ENCODE data around the gene ZNF664.

The ZNF664 gene

DNA sequence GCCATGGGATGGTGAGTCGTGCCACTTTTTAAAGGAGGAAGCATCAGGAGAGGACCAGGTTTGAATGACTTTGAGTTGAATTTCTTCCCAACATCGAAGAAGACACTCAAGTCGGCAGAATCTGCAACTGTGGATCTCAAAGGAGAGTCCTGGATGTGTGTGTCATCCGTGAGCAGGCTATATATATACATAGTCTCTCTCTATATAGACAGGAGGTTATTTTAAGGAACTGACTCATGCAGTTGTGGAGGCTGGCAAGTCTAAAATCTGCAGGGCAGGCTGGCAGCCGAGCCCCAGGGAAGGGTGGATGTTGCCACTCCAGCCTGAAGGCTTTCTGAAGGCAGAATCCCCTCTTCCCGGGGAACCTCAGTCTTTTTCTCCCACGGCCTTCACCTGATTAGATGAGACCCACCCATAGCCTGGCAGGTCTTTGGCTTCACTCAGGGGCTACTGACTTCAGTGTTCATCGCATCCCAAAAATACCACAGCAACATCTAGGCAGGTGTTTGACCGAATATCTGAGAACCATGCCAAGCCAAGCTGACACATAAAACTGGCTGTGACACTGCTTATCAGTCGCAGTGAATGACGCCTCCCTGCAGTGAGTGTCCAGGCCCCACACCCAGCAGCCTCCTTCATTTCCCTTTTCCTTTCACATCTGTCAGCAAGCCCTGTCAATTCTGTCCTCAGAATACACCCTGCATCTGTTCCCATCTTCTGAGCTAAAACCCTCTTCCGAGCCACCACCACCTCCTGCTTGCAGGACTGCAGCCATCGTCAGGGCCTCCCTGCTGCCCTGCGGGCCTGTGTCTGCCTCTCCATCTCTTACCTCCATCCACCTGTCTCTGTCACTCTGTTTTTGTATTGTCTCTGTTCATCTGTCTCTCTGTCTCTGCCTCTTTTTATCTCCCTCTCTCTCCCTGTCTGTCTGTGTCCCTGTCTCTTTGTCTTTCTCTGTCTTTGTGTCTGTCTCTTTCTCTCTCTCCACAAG lies 54.0 kb downstream of the ZNF664 start:
- Mint-ChIP-seq H3K27me3 (ENCODE audit: low read depth) (peaks cover 3% of the 10 kb centered on the region), H3K4me1 (peaks cover 24% of the 10 kb centered on the region), H3K36me3 (ENCODE audit: low read depth) (peaks cover 3% of the 10 kb centered on the region), H3K27ac (peak overlapping the region in 1 of 3 experiments; percentile 31), H3K9me3 (no peaks in the 10 kb centered on the region), H3K4me3 (no peak overlapping the region)
- no peak for TF ChIP-seq CTCF (IDR thresholded peaks at IDR 0.05; ENCODE audit: unreplicated experiment in 3 of 3)

DNA sequence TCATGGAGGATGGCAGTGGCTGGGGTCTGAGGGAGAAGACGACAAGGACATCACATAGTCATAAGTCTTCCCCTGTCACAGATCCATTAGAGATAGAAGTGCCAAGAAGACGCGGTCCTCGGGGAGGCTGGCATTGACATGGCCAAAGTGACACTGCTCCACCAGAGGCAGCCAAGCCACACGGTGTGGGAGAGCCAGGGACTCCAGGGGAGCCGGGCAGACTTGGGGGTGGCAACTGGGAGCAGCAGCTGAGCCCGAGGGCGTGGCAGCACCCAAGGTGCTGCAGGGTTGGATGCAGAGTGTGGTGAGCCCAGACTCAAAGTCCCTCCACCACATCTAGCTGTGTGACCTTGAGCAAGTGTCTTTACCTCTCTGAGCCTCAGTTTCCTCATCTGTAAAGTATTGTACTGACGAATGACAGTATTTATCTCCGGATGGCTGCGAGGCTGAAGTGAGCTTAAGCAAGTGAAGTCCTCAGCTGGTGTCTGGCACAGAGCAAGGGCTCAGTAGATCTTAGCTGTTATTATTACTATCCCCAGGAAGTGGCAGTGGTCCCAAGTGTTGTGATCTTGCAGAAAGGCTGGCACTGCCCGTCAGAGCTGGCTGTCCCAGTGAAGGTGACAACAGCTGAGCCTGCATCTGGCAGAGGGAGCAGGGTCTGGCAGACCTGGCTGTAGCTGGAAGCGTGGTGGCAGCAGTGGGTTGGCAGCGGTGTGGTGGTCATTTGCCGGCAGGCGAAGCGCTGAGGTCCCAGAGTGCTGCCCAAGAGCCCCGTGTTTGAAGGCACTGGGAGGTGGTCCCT lies 54.9 kb downstream of the ZNF664 start:
- TF ChIP-seq CTCF (IDR thresholded peaks at IDR 0.05; ENCODE audit: unreplicated experiment in 3 of 3), result no peak

DNA sequence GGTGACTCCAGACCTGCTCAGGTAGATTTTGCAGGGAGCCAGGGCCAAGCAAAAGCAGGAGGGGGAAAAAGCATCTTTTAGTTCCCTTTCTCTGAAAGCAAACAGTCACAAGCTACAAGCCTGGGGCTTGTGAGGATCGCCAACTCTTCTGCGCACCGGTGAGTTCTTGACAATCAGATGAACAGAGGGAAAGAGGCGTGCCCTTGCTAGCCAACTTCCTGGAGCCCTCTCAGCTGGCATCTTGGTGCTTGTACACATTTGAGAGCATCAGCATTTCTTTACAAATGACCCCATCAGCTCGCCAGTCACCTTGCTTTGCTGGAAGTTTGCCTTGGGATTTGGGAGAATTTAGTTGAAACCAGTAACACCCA lies 55.5 kb downstream of the ZNF664 start:
- H3K36me3 Mint-ChIP-seq (ENCODE audit: low read depth), result peaks cover 3% of the 10 kb centered on the region
- H3K4me1 Mint-ChIP-seq, result peaks cover 24% of the 10 kb centered on the region
- H3K4me3 Mint-ChIP-seq, result no peak overlapping the region
- no peaks in the 10 kb centered on the region for H3K9me3 Mint-ChIP-seq
- H3K27ac Mint-ChIP-seq, result no peak overlapping the region
- peaks cover 3% of the 10 kb centered on the region for H3K27me3 Mint-ChIP-seq (ENCODE audit: low read depth)
- TF ChIP-seq CTCF (IDR thresholded peaks at IDR 0.05; ENCODE audit: unreplicated experiment in 3 of 3), result no peak

More for the DNA sequence above, 54.9 kb downstream of the ZNF664 start:
- Mint-ChIP-seq H3K4me1 (peaks cover 24% of the 10 kb centered on the region), H3K27me3 (ENCODE audit: low read depth) (peaks cover 3% of the 10 kb centered on the region), H3K9me3 (no peaks in the 10 kb centered on the region), H3K4me3 (no peak overlapping the region), H3K27ac (peak overlapping the region in 1 of 3 experiments; percentile 31), H3K36me3 (ENCODE audit: low read depth) (peaks cover 3% of the 10 kb centered on the region)

- H3K36me3 Mint-ChIP-seq (ENCODE audit: low read depth), result peaks cover 3% of the 10 kb centered on the region
- H3K9me3 Mint-ChIP-seq, result no peaks in the 10 kb centered on the region
- peaks cover 31% of the 10 kb centered on the region for H3K4me1 Mint-ChIP-seq
- H3K27me3 Mint-ChIP-seq (ENCODE audit: low read depth), result peaks cover 3% of the 10 kb centered on the region
- H3K27ac Mint-ChIP-seq, result peak overlapping the region; percentile 4 to 31 (median 17)
- no peak overlapping the region for H3K4me3 Mint-ChIP-seq
- TF ChIP-seq CTCF (IDR thresholded peaks at IDR 0.05; ENCODE audit: unreplicated experiment in 3 of 3), result no peak
Measured at GRCh38 chr12:124030008-124030407, 57.0 kb downstream of the ZNF664 start.

GRCh38 chr12:124030510-124030909 lies 57.5 kb downstream of the ZNF664 start:
- peaks cover 3% of the 10 kb centered on the region for H3K36me3 Mint-ChIP-seq (ENCODE audit: low read depth)
- no peaks in the 10 kb centered on the region for H3K9me3 Mint-ChIP-seq
- TF ChIP-seq CTCF (IDR thresholded peaks at IDR 0.05; ENCODE audit: unreplicated experiment in 3 of 3), result no peak
- peaks cover 36% of the 10 kb centered on the region for H3K4me1 Mint-ChIP-seq
- peaks cover 3% of the 10 kb centered on the region for H3K27me3 Mint-ChIP-seq (ENCODE audit: low read depth)
- H3K4me3 Mint-ChIP-seq, result peak overlapping the region in 1 of 3 experiments; percentile 5
- peak overlapping the region; percentile 4 to 31 (median 17) for H3K27ac Mint-ChIP-seq

Measured in nephron (organoid).